ENCODE results near the gene ZNF582. TPM values are rescaled to one million over a fixed set of nuclear protein-coding genes. Genes with fewer than 3 reads are reported as not detected.
A peak's percentile ranks its signal among the peaks of the same experiment; 100 is the strongest.

The ZNF582 gene
- polyA plus RNA-seq (2012; ENCODE audit: insufficient read length, low read depth) = 2.4 TPM

GRCh38 chr19:56393119-56394012, at the start of gene ZNF582:
TSS of gene ZNF582 (minus strand) at chr19:56393534. CDS start at chr19:56391752, 1,782 bp downstream.
- no peak for TF ChIP-seq SIN3A (IDR thresholded peaks at IDR 0.05; ENCODE audit: borderline replicate concordance, insufficient read depth, low read length)
- TF ChIP-seq POLR2AphosphoS5 (IDR thresholded peaks at IDR 0.05; ENCODE audit: low read depth, low read length) = peak; percentile 90

- no peak for TF ChIP-seq POLR2AphosphoS5 (IDR thresholded peaks at IDR 0.05; ENCODE audit: low read depth, low read length)
- no peak for TF ChIP-seq FOXP2 (optimal IDR thresholded peaks at IDR 0.05; ENCODE audit: borderline replicate concordance, extremely low read depth, extremely low read length, insufficient read depth)
- no peak for TF ChIP-seq TAF1 (IDR thresholded peaks at IDR 0.05; ENCODE audit: borderline replicate concordance, insufficient read depth, low read length)
- TF ChIP-seq REST (IDR thresholded peaks at IDR 0.05; ENCODE audit: insufficient read depth in 1 of 2, low read depth in 2 of 2, low read length in 2 of 2) = no peak
- TF ChIP-seq SIN3A (IDR thresholded peaks at IDR 0.05; ENCODE audit: borderline replicate concordance, insufficient read depth, low read length) = no peak
Measured at GRCh38 chr19:56441206-56441792, 48.0 kb upstream of the ZNF582 start.

- TF ChIP-seq TAF1 (IDR thresholded peaks at IDR 0.05; ENCODE audit: borderline replicate concordance, insufficient read depth, low read length) (no peak), POLR2AphosphoS5 (IDR thresholded peaks at IDR 0.05; ENCODE audit: low read depth, low read length) (no peak), FOXP2 (optimal IDR thresholded peaks at IDR 0.05; ENCODE audit: borderline replicate concordance, extremely low read depth, extremely low read length, insufficient read depth) (no peak), SIN3A (IDR thresholded peaks at IDR 0.05; ENCODE audit: borderline replicate concordance, insufficient read depth, low read length) (no peak), REST (IDR thresholded peaks at IDR 0.05; ENCODE audit: insufficient read depth in 1 of 2, low read depth in 2 of 2, low read length in 2 of 2) (no peak)
Measured at GRCh38 chr19:56423985-56424353, 30.6 kb upstream of the ZNF582 start.

GRCh38 chr19:56423276-56423984, 30.1 kb upstream of the ZNF582 start:
- TF ChIP-seq FOXP2 (optimal IDR thresholded peaks at IDR 0.05; ENCODE audit: borderline replicate concordance, extremely low read depth, extremely low read length, insufficient read depth) (no peak), REST (IDR thresholded peaks at IDR 0.05; ENCODE audit: insufficient read depth in 1 of 2, low read depth in 2 of 2, low read length in 2 of 2) (no peak), SIN3A (IDR thresholded peaks at IDR 0.05; ENCODE audit: borderline replicate concordance, insufficient read depth, low read length) (no peak), TAF1 (IDR thresholded peaks at IDR 0.05; ENCODE audit: borderline replicate concordance, insufficient read depth, low read length) (no peak), POLR2AphosphoS5 (IDR thresholded peaks at IDR 0.05; ENCODE audit: low read depth, low read length) (no peak)

- no peak for TF ChIP-seq FOXP2 (optimal IDR thresholded peaks at IDR 0.05; ENCODE audit: borderline replicate concordance, extremely low read depth, extremely low read length, insufficient read depth)
- TF ChIP-seq SIN3A (IDR thresholded peaks at IDR 0.05; ENCODE audit: borderline replicate concordance, insufficient read depth, low read length) = no peak
- no peak for TF ChIP-seq POLR2AphosphoS5 (IDR thresholded peaks at IDR 0.05; ENCODE audit: low read depth, low read length)
- no peak for TF ChIP-seq TAF1 (IDR thresholded peaks at IDR 0.05; ENCODE audit: borderline replicate concordance, insufficient read depth, low read length)
- no peak for TF ChIP-seq REST (IDR thresholded peaks at IDR 0.05; ENCODE audit: insufficient read depth in 1 of 2, low read depth in 2 of 2, low read length in 2 of 2)
Measured at GRCh38 chr19:56405062-56405461, 11.7 kb upstream of the ZNF582 start.
